IPS-15b (cell line): ENCODE results near the gene CRYBA4.
"Not testable (repeated sequence)": the region's sequence is repeated elsewhere in the genome, so short reads cannot be mapped to it uniquely, and the experiment has no call there.

Experiments
- H3K27me3 ChIP-seq: one replicate; pipeline ENCODE4 v1.6.1; 2013; ENCODE audit warnings: low read length; ENCODE audit not compliant: control insufficient read depth, insufficient read depth
- H3K36me3 ChIP-seq: one replicate; pipeline ENCODE4 v1.6.1; 2013; ENCODE audit warnings: low read length; ENCODE audit not compliant: control insufficient read depth, insufficient read depth
- H3K4me1 ChIP-seq: one replicate; pipeline ENCODE4 v1.6.1; 2013; ENCODE audit warnings: mild to moderate bottlenecking, low read length; ENCODE audit not compliant: control insufficient read depth, insufficient read depth
- H3K4me3 ChIP-seq: one replicate; pipeline ENCODE4 v1.5.1; 2013; ENCODE audit warnings: low read depth, low read length
- H3K9ac ChIP-seq: one replicate; pipeline ENCODE4 v1.6.1; 2013; ENCODE audit warnings: low read depth, mild to moderate bottlenecking, low read length
- H3K9me3 ChIP-seq: one replicate; pipeline ENCODE4 v1.6.1; 2013; ENCODE audit warnings: mild to moderate bottlenecking, low read length; ENCODE audit not compliant: control insufficient read depth, insufficient read depth

Gene CRYBA4

GRCh38 chr22:26602127-26602526 is 19.6 kb upstream of the CRYBA4 start:
- H3K4me3 ChIP-seq = no peak overlapping the region
- H3K9me3 ChIP-seq = no peaks in the 10 kb centered on the region
- no peaks in the 10 kb centered on the region for H3K27me3 ChIP-seq
- no peak overlapping the region for H3K9ac ChIP-seq
- no peaks in the 10 kb centered on the region for H3K36me3 ChIP-seq
- no peaks in the 10 kb centered on the region for H3K4me1 ChIP-seq

GRCh38 chr22:26604368-26604767 is 17.4 kb upstream of the CRYBA4 start:
- no peak overlapping the region for H3K9ac ChIP-seq
- H3K4me1 ChIP-seq = peaks cover 19% of the 10 kb centered on the region
- no peaks in the 10 kb centered on the region for H3K27me3 ChIP-seq

GRCh38 chr22:26606611-26607010 is 15.2 kb upstream of the CRYBA4 start:
- Histone ChIP-seq H3K4me3 (no peak overlapping the region), H3K36me3 (no peaks in the 10 kb centered on the region), H3K27me3 (no peaks in the 10 kb centered on the region), H3K9me3 (no peaks in the 10 kb centered on the region), H3K4me1 (peaks cover 21% of the 10 kb centered on the region), H3K9ac (no peak overlapping the region)

More at GRCh38 chr22:26604368-26604767, 17.4 kb upstream of the CRYBA4 start:
- Histone ChIP-seq H3K36me3 (no peaks in the 10 kb centered on the region), H3K4me3 (no peak overlapping the region), H3K9me3 (no peaks in the 10 kb centered on the region)

GRCh38 chr22:26608129-26608528 is 13.6 kb upstream of the CRYBA4 start:
- no peaks in the 10 kb centered on the region for H3K36me3 ChIP-seq
- H3K4me1 ChIP-seq = peaks cover 32% of the 10 kb centered on the region
- H3K9ac ChIP-seq = no peak overlapping the region
- no peaks in the 10 kb centered on the region for H3K9me3 ChIP-seq
- peaks cover 10% of the 10 kb centered on the region for H3K27me3 ChIP-seq
- H3K4me3 ChIP-seq = no peak overlapping the region

- Histone ChIP-seq H3K27me3 (peaks cover 11% of the 10 kb centered on the region), H3K9me3 (no peaks in the 10 kb centered on the region), H3K9ac (no peak overlapping the region), H3K4me1 (peaks cover 34% of the 10 kb centered on the region), H3K36me3 (no peaks in the 10 kb centered on the region), H3K4me3 (no peak overlapping the region)
These were observed 12.5 kb upstream of the CRYBA4 start for GRCh38 chr22:26609287-26609686.

GRCh38 chr22:26610072-26610958 is 11.4 kb upstream of the CRYBA4 start:
- Histone ChIP-seq H3K9ac (no peak overlapping the region), H3K9me3 (no peaks in the 10 kb centered on the region), H3K27me3 (peaks cover 17% of the 10 kb centered on the region), H3K36me3 (no peaks in the 10 kb centered on the region), H3K4me3 (no peak overlapping the region), H3K4me1 (peaks cover 43% of the 10 kb centered on the region)

- Histone ChIP-seq H3K4me3 (no peak overlapping the region), H3K9me3 (no peaks in the 10 kb centered on the region), H3K4me1 (peaks cover 44% of the 10 kb centered on the region), H3K27me3 (peaks cover 17% of the 10 kb centered on the region), H3K9ac (no peak overlapping the region), H3K36me3 (no peaks in the 10 kb centered on the region)
These were observed 10.8 kb upstream of the CRYBA4 start for GRCh38 chr22:26610996-26611395.

GRCh38 chr22:26612652-26613051 is 9.1 kb upstream of the CRYBA4 start:
- no peaks in the 10 kb centered on the region for H3K36me3 ChIP-seq
- no peak overlapping the region for H3K9ac ChIP-seq
- H3K27me3 ChIP-seq = peaks cover 17% of the 10 kb centered on the region
- H3K9me3 ChIP-seq = no peaks in the 10 kb centered on the region
- H3K4me3 ChIP-seq = no peak overlapping the region
- peaks cover 58% of the 10 kb centered on the region for H3K4me1 ChIP-seq

- H3K36me3 ChIP-seq, H3K9me3 ChIP-seq, H3K9ac ChIP-seq, H3K4me3 ChIP-seq: not testable (repeated sequence)
- Histone ChIP-seq H3K27me3 (peaks cover 17% of the 10 kb centered on the region), H3K4me1 (peaks cover 50% of the 10 kb centered on the region)
These were observed 8.0 kb upstream of the CRYBA4 start for GRCh38 chr22:26613753-26614152.

GRCh38 chr22:26614322-26614721 is 7.4 kb upstream of the CRYBA4 start:
- no peak overlapping the region for H3K9ac ChIP-seq
- peak overlapping the region; percentile 24 for H3K4me3 ChIP-seq
- H3K4me1 ChIP-seq = peaks cover 44% of the 10 kb centered on the region
- H3K36me3 ChIP-seq = no peaks in the 10 kb centered on the region
- no peaks in the 10 kb centered on the region for H3K9me3 ChIP-seq
- H3K27me3 ChIP-seq = peaks cover 19% of the 10 kb centered on the region

GRCh38 chr22:26615149-26615548 is 6.6 kb upstream of the CRYBA4 start:
- Histone ChIP-seq H3K4me1 (peaks cover 44% of the 10 kb centered on the region), H3K9me3 (no peaks in the 10 kb centered on the region), H3K27me3 (peaks cover 19% of the 10 kb centered on the region), H3K4me3 (no peak overlapping the region), H3K36me3 (no peaks in the 10 kb centered on the region), H3K9ac (no peak overlapping the region)

- Histone ChIP-seq H3K9me3 (no peaks in the 10 kb centered on the region), H3K9ac (no peak overlapping the region), H3K4me3 (no peak overlapping the region), H3K36me3 (no peaks in the 10 kb centered on the region), H3K4me1 (peaks cover 42% of the 10 kb centered on the region), H3K27me3 (peaks cover 19% of the 10 kb centered on the region)
These were observed 5.8 kb upstream of the CRYBA4 start for GRCh38 chr22:26615830-26616435.
